Measurements from ENCODE around the gene FAT2.

Gene FAT2

GRCh38 chr5:151612689-151613427 lies 21.7 kb upstream of the FAT2 start:
- Histone ChIP-seq H3K27ac (no peak overlapping the region), H3K4me3 (no peak overlapping the region)
- intact Hi-C loops (cut with DNase I; ENCODE audit: low total_unique reads), result no loop called here

GRCh38 chr5:151611127-151611775 lies 20.1 kb upstream of the FAT2 start:
- Histone ChIP-seq H3K27ac (no peak overlapping the region), H3K4me3 (no peak overlapping the region), H3K4me1 (no peaks in the 10 kb centered on the region), H3K27me3 (peaks cover 0 to 8% of the 10 kb centered on the region in 2 donors), H3K36me3 (no peaks in the 10 kb centered on the region), H3K9me3 (no peaks in the 10 kb centered on the region)
- no peak for DNase-seq
- intact Hi-C loops (cut with DNase I; ENCODE audit: low total_unique reads), result no loop called here
- no peak for TF ChIP-seq CTCF (IDR thresholded peaks at IDR 0.05)

More at GRCh38 chr5:151612689-151613427, 21.7 kb upstream of the FAT2 start:
- no peak for DNase-seq
- H3K27me3 ChIP-seq, result peaks cover 0 to 8% of the 10 kb centered on the region in 2 donors
- TF ChIP-seq CTCF (IDR thresholded peaks at IDR 0.05), result no peak
- no peaks in the 10 kb centered on the region for H3K36me3 ChIP-seq
- no peaks in the 10 kb centered on the region for H3K4me1 ChIP-seq
- H3K9me3 ChIP-seq, result no peaks in the 10 kb centered on the region

- H3K4me3 ChIP-seq, result no peak overlapping the region
- no peaks in the 10 kb centered on the region for H3K36me3 ChIP-seq
- no peak for DNase-seq
- TF ChIP-seq CTCF (IDR thresholded peaks at IDR 0.05), result no peak
- no peak overlapping the region for H3K27ac ChIP-seq
- no peaks in the 10 kb centered on the region for H3K27me3 ChIP-seq
- no peaks in the 10 kb centered on the region for H3K4me1 ChIP-seq
- intact Hi-C loops (cut with DNase I; ENCODE audit: low total_unique reads), result no loop called here
- no peaks in the 10 kb centered on the region for H3K9me3 ChIP-seq
Observed at GRCh38 chr5:151608522-151608921, 17.4 kb upstream of the FAT2 start.

GRCh38 chr5:151607304-151607703 lies 16.2 kb upstream of the FAT2 start:
- Histone ChIP-seq H3K9me3 (no peaks in the 10 kb centered on the region), H3K27ac (no peak overlapping the region), H3K36me3 (no peaks in the 10 kb centered on the region), H3K4me3 (no peak overlapping the region), H3K4me1 (peaks cover 0 to 4% (median 0%) of the 10 kb centered on the region in 4 donors), H3K27me3 (no peaks in the 10 kb centered on the region)
- no peak for TF ChIP-seq CTCF (IDR thresholded peaks at IDR 0.05)
- intact Hi-C loops (cut with DNase I; ENCODE audit: low total_unique reads), result no loop called here
- DNase-seq, result no peak

- no peak for DNase-seq
- Histone ChIP-seq H3K27ac (no peak overlapping the region), H3K4me3 (no peak overlapping the region), H3K9me3 (no peaks in the 10 kb centered on the region), H3K36me3 (no peaks in the 10 kb centered on the region), H3K4me1 (peaks cover 0 to 4% (median 0%) of the 10 kb centered on the region in 4 donors), H3K27me3 (no peaks in the 10 kb centered on the region)
- no peak for TF ChIP-seq CTCF (IDR thresholded peaks at IDR 0.05)
- intact Hi-C loops (cut with DNase I; ENCODE audit: low total_unique reads), result no loop called here
Observed at GRCh38 chr5:151605559-151605958, 14.4 kb upstream of the FAT2 start.
